ENCODE results near the gene CTIF. TPM values are rescaled to one million over a fixed set of nuclear protein-coding genes. Genes with fewer than 3 reads are reported as not detected.
A peak's percentile ranks its signal among the peaks of the same experiment; 100 is the strongest.

Gene CTIF
- total RNA-seq, 1 experiment from 2014 or later, result 5.8 TPM

DNA sequence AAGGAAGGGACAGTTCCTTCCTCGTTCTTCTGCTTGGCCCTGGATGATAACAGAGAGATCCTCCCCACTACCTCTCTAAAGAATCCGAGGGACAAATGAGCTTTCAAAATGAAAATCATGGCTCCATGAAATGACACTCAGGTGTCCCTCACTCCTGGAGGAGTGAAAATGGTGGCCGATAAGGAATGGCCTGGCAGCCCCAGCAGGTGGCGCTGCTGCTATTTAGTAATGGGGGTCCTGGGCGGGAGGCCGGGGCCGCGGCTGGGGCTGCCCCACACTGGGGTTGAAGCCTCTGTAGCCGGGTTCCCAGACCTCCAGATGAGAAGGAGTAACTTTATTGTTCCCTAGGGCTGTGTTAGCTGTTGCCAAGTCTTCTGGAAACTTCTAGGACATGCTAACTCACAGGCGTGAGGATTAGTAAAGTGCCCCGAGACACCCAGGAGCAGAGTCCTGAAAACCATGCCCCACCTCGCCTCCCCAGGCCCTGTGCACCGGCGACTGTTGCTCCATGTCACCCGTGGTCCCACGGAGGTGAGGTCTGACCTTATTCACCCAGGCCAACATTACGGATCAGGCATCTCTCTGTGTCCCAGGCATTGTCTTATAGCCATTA lies 138.0 kb downstream of the CTIF start:
- no peak overlapping the region for H2AFZ ChIP-seq (ENCODE audit: low read length)
- ATAC-seq, result peak; percentile 50; the same call in 1 of the 2 replicates

DNA sequence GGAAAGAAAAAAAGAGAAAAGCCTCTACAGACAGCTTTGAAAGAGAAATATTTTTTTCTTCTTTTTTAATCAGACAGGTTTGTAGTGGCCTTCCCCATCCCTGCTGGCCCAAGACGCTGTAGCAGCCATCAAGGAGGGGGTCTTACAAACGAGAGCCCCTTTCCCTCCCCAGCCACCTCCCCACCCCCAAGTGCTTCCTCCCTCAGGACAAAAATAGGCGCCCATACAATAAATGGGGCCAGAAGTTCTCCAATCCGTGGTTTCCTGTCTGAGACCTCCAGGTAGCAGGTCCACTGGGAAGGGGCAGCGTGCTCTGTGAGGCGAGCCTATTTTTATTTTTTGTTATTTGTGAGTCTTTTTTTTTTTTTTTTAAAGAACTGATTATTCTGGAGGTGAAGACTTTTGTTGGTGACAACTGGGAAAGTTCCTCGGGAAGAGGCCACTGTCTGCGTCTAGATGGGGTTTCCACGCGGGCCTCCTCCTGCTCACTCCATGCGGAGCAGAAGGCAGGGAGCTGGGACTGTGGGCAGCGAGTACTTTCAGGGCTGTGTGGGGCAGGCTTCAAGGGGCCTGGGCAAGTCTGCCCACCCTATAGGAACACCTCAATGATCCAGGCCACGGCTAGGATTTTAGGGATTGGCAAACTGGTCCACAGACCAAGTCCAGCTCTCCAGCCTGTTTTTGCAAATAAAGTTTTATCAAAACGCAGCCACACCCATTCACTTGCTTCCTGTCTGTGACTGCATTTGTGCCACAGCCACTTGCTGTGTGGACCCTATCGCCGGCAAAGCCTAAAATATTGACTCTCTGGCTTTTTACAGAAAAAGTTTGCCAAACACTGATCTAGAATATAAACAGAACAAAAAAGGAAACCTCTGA lies 139.6 kb downstream of the CTIF start:
- H3F3A ChIP-seq (ENCODE audit: low read length, unreplicated experiment), result no peaks in the 10 kb centered on the region
- no peak overlapping the region for H3K4me3 ChIP-seq (ENCODE audit: low read length)
- no peak overlapping the region for H3K4me2 ChIP-seq (ENCODE audit: low read length)
- intact Hi-C loops (cut with micrococcal nuclease), result loop anchor here (5.0 to 10.0 kb wide), 3 partner anchors 364 to 736 kb away; no protein-coding TSS in a partner anchor
- no peak overlapping the region for H3K27ac ChIP-seq (ENCODE audit: low read length)
- no peaks in the 10 kb centered on the region for H3K4me1 ChIP-seq (ENCODE audit: insufficient read depth, low read length)
- H3K27me3 ChIP-seq (ENCODE audit: low read length), result no peaks in the 10 kb centered on the region
- H2AFZ ChIP-seq (ENCODE audit: low read length), result no peak overlapping the region
- no TSS peak for BruUV-seq (replicated peaks)
- no peaks in the 10 kb centered on the region; the same call in 1 of the 2 replicates for H3K36me3 ChIP-seq (ENCODE audit: low read depth, low read length)
- CTCF ChIA-PET, result no interaction called here
- H3K79me2 ChIP-seq (ENCODE audit: low read length), result no peaks in the 10 kb centered on the region
- no peaks in the 10 kb centered on the region for H4K20me1 ChIP-seq (ENCODE audit: low read length)
- no peaks in the 10 kb centered on the region for H3K9me2 ChIP-seq (replicated peaks; ENCODE audit: low read length)
- H3K9me3 ChIP-seq (ENCODE audit: low read length), result no peaks in the 10 kb centered on the region
- no peak overlapping the region for H3K9ac ChIP-seq (ENCODE audit: low read length)
- POLR2A ChIA-PET (ENCODE audit: unreplicated experiment), result no interaction called here
- no peak for DNase-seq
- ATAC-seq, result no peak
- TF ChIP-seq EZH2phosphoT487 (IDR thresholded peaks at IDR 0.05; ENCODE audit: borderline replicate concordance, low read length) (no peak), EZH2 (IDR thresholded peaks at IDR 0.05; ENCODE audit: low read length, unreplicated experiment) (no peak)
- TF ChIP-seq, protein P1, sequence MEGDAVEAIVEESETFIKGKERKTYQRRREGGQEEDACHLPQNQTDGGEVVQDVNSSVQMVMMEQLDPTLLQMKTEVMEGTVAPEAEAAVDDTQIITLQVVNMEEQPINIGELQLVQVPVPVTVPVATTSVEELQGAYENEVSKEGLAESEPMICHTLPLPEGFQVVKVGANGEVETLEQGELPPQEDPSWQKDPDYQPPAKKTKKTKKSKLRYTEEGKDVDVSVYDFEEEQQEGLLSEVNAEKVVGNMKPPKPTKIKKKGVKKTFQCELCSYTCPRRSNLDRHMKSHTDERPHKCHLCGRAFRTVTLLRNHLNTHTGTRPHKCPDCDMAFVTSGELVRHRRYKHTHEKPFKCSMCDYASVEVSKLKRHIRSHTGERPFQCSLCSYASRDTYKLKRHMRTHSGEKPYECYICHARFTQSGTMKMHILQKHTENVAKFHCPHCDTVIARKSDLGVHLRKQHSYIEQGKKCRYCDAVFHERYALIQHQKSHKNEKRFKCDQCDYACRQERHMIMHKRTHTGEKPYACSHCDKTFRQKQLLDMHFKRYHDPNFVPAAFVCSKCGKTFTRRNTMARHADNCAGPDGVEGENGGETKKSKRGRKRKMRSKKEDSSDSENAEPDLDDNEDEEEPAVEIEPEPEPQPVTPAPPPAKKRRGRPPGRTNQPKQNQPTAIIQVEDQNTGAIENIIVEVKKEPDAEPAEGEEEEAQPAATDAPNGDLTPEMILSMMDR (conservative IDR thresholded peaks at IDR 0.05; ENCODE audit: low read depth, low read length), result no peak

More for the DNA sequence above, 138.0 kb downstream of the CTIF start:
- Histone ChIP-seq H3K9me2 (replicated peaks; ENCODE audit: low read length) (no peaks in the 10 kb centered on the region), H3K36me3 (ENCODE audit: low read depth, low read length) (no peaks in the 10 kb centered on the region; the same call in 1 of the 2 replicates), H3K4me1 (ENCODE audit: insufficient read depth, low read length) (no peaks in the 10 kb centered on the region), H3K4me3 (ENCODE audit: low read length) (no peak overlapping the region), H3K27me3 (ENCODE audit: low read length) (no peaks in the 10 kb centered on the region), H3K79me2 (ENCODE audit: low read length) (no peaks in the 10 kb centered on the region), H3K9ac (ENCODE audit: low read length) (no peak overlapping the region), H3K4me2 (ENCODE audit: low read length) (no peak overlapping the region), H4K20me1 (ENCODE audit: low read length) (no peaks in the 10 kb centered on the region), H3K27ac (ENCODE audit: low read length) (no peak overlapping the region), H3K9me3 (ENCODE audit: low read length) (no peaks in the 10 kb centered on the region), H3F3A (ENCODE audit: low read length, unreplicated experiment) (no peaks in the 10 kb centered on the region)
- peak; percentile 50 for DNase-seq
- intact Hi-C loops (cut with micrococcal nuclease), result loop anchor here (5.0 to 10.0 kb wide), 3 partner anchors 365 to 738 kb away; no protein-coding TSS in a partner anchor
- POLR2A ChIA-PET (ENCODE audit: unreplicated experiment), result no interaction called here
- no TSS peak for BruUV-seq (replicated peaks)
- CTCF ChIA-PET, result interaction anchor here (0.6 to 1.2 kb wide), 2 partner anchors 501 to 562 kb away, joined by 3 to 4 read pairs; no protein-coding TSS in a partner anchor
- no peak for TF ChIP-seq EZH2 (IDR thresholded peaks at IDR 0.05; ENCODE audit: low read length, unreplicated experiment)
- TF ChIP-seq EZH2phosphoT487 (IDR thresholded peaks at IDR 0.05; ENCODE audit: borderline replicate concordance, low read length), result no peak
- TF ChIP-seq, protein P1 (conservative IDR thresholded peaks at IDR 0.05; ENCODE audit: low read depth, low read length), result peak; percentile 69
